CD4-positive, alpha-beta T cell treated with Interleukin-12 subunit alpha and Interleukin-12 subunit beta, for 1 hour (primary cell): Measurements from ENCODE around the gene ZRANB1.

ENCODE experiments used
- DNase-seq: peaks from one replicate; pipeline ENCODE4 v3.0.0-alpha.2; 2020

Gene ZRANB1

DNA sequence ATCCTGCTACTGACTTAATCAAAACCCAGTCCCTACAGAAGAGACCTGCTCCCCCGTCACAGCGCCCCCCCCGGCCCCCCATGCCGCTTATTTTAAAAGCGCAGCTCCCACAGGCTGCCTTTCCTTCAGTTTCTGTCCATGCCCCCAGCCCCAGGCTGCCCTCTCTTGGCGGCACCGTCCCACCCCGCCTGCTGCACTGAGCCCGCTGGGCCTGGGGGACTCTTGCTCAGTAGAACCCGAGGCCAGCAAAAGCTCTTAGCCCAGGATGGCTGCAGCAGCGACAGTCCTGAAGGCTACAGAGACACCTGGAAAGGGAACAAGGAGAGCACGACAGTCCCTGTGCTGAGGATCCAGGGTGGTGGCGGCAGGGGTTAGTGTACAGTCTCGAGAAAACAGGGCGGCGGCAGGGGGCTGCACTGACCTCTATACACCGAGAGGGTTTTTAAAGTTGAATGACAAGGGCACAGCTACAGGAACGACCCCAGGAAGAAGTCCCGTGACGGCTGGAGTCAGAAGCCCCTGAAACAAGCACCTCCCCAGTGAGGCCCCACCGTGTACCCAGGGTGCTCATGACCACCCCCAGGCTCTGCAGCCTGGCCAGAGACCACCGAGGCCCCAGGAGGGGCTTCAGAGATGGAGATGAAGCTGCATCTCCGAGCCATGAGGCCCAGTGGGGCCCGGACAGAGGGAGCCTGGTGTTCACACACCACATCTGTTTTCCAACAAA is 54.4 kb downstream of the ZRANB1 start:
- no peak for DNase-seq

DNA sequence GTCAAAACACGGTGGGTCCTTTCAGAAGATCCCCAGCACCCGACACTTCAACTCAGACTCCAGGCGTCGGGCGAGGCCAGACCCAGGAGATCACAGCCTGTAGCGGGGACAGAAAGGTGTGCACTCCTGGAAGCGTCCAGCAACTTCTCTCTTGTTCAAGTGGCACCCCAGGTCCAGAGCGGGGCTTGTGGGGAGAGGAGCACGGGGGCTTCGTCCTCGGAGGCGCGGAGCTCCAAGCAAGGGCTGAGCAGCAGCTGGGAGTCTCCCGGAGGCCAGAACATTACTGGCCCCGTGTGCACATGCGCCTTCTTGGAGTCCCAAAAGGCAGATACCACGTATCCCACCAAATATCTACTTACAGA is 54.9 kb downstream of the ZRANB1 start:
- DNase-seq = no peak

- no peak for DNase-seq
These were observed 55.4 kb downstream of the ZRANB1 start for GRCh38 chr10:124997306-124997705.

GRCh38 chr10:124997771-124998623 is 56.1 kb downstream of the ZRANB1 start:
- DNase-seq = no peak

DNA sequence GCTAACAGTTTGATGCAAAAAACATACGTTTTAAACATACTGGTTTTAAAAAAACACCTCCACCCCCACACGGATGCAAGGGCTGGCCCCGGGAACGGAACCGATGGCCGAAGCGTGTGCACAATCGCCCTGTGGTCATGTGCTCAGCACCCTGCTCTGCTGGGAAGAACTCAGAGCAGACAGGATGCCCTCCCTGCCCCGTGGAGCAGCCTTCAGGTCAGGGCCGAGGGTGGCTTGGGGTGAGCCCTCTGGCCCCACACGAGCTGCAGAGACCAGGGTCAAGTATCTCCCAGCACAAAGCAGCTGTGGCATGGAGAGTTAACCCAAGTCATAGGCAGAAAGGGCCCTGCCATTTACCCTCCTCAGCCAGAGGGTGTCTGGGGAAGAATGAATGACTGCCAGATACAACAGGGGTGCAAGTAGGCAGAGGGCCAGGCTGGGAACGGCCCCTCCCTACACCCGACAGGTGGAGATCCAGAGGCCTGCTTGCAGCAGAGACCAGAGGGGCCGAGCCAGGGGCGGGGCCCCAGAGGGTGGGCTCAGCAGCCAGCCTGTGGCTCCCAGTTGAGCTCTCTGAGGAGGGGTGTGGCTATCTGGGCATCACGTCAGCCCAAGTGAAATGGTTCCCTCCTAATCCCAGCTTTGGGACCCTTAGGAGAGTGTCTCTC is 56.8 kb downstream of the ZRANB1 start:
- DNase-seq = no peak

DNA sequence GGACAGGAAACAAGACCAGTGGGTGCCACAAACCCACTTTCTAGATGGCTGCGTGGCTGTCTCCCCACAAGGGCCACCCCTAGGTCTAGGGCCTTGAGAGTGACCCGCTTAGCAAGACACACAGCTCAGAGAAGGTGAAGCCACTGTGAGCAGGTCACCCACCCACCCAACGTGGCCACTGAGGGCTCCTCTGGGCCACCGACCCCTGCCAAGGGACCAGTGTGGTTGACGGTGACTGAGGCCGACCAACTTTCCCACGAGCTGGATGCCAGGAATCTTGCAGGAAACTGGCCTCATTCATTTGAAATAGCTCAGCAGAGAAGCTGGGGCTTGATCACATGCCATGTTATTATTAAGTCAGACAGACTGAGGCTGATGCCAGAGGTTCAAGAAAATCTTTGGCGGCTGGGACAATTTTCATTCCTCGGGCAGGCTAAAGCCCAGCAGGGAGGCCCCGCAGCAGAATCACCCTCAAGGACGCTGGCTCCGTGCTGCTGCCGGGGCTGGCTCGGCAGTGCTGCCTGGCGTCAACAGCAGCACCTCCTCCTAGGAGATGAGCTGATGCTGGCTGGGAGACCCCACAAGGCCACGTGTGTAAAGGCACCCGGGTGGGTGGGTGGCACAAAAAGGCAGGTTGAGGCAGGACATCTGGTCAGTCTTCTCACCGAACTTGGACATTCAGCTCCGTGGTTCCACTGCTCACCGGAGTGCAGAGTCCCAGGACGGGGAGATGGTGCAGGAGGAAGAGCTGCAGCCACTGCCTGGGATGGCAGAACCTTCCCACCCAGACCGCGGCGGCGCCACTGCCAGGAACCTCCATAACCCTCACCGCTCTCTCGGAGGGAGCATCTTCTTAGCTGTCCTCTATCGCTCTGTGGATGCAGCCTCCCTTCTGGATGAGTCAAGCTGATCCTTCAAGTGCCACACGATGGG is 57.8 kb downstream of the ZRANB1 start:
- no peak for DNase-seq

GRCh38 chr10:125000366-125001312 is 58.7 kb downstream of the ZRANB1 start:
- DNase-seq = no peak

GRCh38 chr10:125001313-125002046 is 59.6 kb downstream of the ZRANB1 start:
- no peak for DNase-seq

GRCh38 chr10:125002047-125002422 is 60.1 kb downstream of the ZRANB1 start:
- no peak for DNase-seq

GRCh38 chr10:125002423-125003145 is 60.7 kb downstream of the ZRANB1 start:
- no peak for DNase-seq

DNA sequence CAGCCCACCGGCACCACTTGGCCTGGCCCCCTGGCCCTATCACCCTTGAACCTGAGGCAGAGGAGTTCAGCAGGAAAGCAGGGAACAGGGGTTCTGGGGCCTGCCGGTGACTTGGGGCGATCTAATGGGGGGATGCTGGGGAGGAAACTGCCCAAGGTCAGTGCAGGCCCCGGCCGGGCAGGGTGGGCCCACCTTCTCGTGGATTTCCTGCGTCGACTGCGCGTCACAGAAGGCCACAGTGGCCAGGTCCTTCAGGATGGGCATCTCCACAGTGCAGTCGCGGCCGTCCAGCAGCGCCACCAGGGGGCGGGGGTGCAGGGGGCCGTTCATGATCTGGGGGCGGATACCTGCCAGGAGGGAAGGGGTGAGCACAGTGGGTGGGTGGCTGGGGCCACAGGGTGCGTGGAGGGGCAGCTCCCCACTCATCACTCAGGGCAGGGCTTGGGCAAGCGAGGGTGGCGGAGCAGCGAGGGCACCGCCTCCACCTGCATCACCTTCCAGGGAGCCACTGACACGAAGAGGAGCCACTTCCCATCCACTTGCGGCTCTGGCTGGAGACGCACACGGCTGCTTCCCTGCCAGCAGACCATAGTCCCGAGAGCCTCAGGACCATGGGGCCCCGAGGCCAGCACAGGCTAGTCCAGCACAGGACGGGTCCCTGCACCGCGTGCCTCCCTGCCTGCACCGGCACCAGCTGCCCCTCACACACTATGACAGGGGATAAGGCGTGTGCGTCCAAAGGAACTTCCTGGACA is 61.4 kb downstream of the ZRANB1 start:
- no peak for DNase-seq

DNA sequence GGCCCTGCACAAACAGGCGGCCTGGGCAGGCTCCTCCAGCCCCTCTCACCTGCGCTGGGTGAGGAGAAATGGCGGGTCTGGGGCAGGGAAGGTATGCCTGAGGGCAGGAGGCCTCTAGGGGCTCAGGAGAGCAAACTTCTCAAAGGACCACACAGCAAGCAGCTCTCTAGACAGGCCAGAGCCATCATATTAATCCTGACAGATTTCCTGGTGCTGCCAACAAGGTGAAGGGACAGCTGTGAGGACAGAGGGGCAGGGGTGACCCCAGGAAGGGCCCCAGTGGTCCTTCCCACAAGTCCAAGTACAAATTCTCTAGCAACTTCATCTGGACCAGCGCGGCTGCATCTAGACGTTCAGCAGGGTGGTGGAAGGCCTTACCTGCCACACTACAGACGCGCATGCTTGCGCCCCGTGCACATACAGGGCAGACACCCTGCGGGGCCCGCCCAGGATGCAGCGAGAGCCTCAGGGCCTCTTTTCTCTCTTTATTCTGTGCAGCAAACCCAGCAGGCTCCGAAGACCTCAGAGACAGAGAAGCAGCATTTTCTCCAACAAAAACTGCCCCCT is 62.1 kb downstream of the ZRANB1 start:
- no peak for DNase-seq

GRCh38 chr10:125004571-125005311 is 62.8 kb downstream of the ZRANB1 start:
- no peak for DNase-seq

GRCh38 chr10:125005312-125006187 is 63.6 kb downstream of the ZRANB1 start:
- DNase-seq = no peak

- DNase-seq = no peak
These were observed 64.3 kb downstream of the ZRANB1 start for GRCh38 chr10:125006188-125006680.

- no peak for DNase-seq
These were observed 65.1 kb downstream of the ZRANB1 start for GRCh38 chr10:125006921-125007426.

- no peak for DNase-seq
These were observed 65.5 kb downstream of the ZRANB1 start for GRCh38 chr10:125007436-125007835.
